CD4-positive, alpha-beta T cell (primary cell): ENCODE data around the gene AKAP7. TPM values are rescaled to one million over a fixed set of nuclear protein-coding genes. Genes with fewer than 3 reads are reported as not detected.

ENCODE experiments used
- ATAC-seq: fragments of 200-7000 bp; cut with Tn5 transposase; one replicate; pipeline ENCODE4 v1.10.0; 2022; ENCODE audit warnings: mild to moderate bottlenecking; ENCODE audit not compliant: poor library complexity
- CTCF ChIA-PET: fragments of 350-600 bp; sonication (Branson Sonifier 250); formaldehyde crosslinking; loops from one replicate; lab custom pipeline; 2021; ENCODE audit warnings: antibody characterized with exemption, inconsistent platforms; lab: Charles Lee
- POLR2A ChIA-PET: fragments of 350-600 bp; sonication (Branson Sonifier 250); formaldehyde crosslinking; loops from one replicate; lab custom pipeline; 2021; ENCODE audit warnings: antibody characterized with exemption, inconsistent platforms; lab: Charles Lee
- DNase-seq, 14 experiments: peaks; one replicate each; pipeline ENCODE4 v3.0.0-alpha.2; 2013 to 2020; ENCODE audit warnings: mixed read lengths in 2 of 14
- H3K27ac ChIP-seq, 2 donors: one replicate each; pipeline versions ENCODE4 v1.5.1 to v1.7.0; 2013; ENCODE audit warnings: low read length in 2 of 2, low read depth in 1 of 2, mild to moderate bottlenecking in 1 of 2
- H3K27me3 ChIP-seq, 2 experiments: 1 replicate in 1 of 2; 2 replicates in 1 of 2; pipeline versions ENCODE4 v1.6.1 to v1.7.0; 2013; ENCODE audit warnings: low read length in 2 of 2, control low read depth in 1 of 2, mild to moderate bottlenecking in 1 of 2, moderate library complexity in 1 of 2; ENCODE audit not compliant: insufficient read depth in 2 of 2, control insufficient read depth in 1 of 2
- H3K36me3 ChIP-seq: one replicate; pipeline ENCODE4 v1.6.1; 2013; ENCODE audit warnings: low read length, control low read depth; ENCODE audit not compliant: insufficient read depth
- H3K4me1 ChIP-seq: one replicate; pipeline ENCODE4 v1.6.1; 2013; ENCODE audit warnings: low read length, control low read depth; ENCODE audit not compliant: insufficient read depth
- H3K4me3 ChIP-seq: one replicate; pipeline ENCODE4 v1.5.1; 2013; ENCODE audit warnings: mild to moderate bottlenecking, low read length, moderate library complexity
- H3K9me3 ChIP-seq, 2 experiments: 1 replicate in 1 of 2; 2 replicates in 1 of 2; pipeline versions ENCODE4 v1.6.1 to v1.7.0; 2013; ENCODE audit warnings: low read length in 2 of 2, mild to moderate bottlenecking in 2 of 2, control low read depth in 1 of 2, moderate library complexity in 1 of 2; ENCODE audit not compliant: control insufficient read depth in 1 of 2, insufficient read depth in 1 of 2
- H3K27ac Mint-ChIP-seq: one replicate; pipeline ENCODE4 v1.8.0; 2020; ENCODE audit warnings: mixed read lengths
- H3K27me3 Mint-ChIP-seq: one replicate; pipeline ENCODE4 v1.8.0; 2021; ENCODE audit warnings: mixed read lengths
- H3K36me3 Mint-ChIP-seq: one replicate; pipeline ENCODE4 v1.8.0; 2021; ENCODE audit warnings: low read depth, mixed read lengths
- H3K4me1 Mint-ChIP-seq: one replicate; pipeline ENCODE4 v1.8.0; 2021; ENCODE audit warnings: low read depth, mixed read lengths
- H3K4me3 Mint-ChIP-seq: one replicate; pipeline ENCODE4 v1.8.0; 2020; ENCODE audit warnings: mild to moderate bottlenecking, mixed read lengths
- H3K9me3 Mint-ChIP-seq: one replicate; pipeline ENCODE4 v1.8.0; 2020; ENCODE audit warnings: mixed read lengths
- intact Hi-C, 2 experiments: fragments of 100-400 bp; cut with DNase I in 1 of 2; cut with micrococcal nuclease in 1 of 2; formaldehyde crosslinking; loops; one replicate each; pipeline versions ENCODE4 v1.15.1 to v1.9.0; 2023 to 2025; cut with DNase I, micrococcal nuclease
- total RNA-seq, 174 experiments: library from RNA in 2 of 174; stranded (reverse) in 2 of 174; gene quantifications; one replicate each; pipeline ENCODE4 v1.2.3 and lab custom pipeline; 2021 to 2026
- TF ChIP-seq, protein P1 (sequence below): fragments of 200-600 bp; IDR thresholded peaks from one replicate; pipeline ENCODE4 v1.8.0; 2022; ENCODE audit warnings: antibody characterized with exemption, mild to moderate bottlenecking

Gene AKAP7
- total RNA-seq, 2 experiments from 2014 or later, result 9.1 to 12.2 TPM

DNA sequence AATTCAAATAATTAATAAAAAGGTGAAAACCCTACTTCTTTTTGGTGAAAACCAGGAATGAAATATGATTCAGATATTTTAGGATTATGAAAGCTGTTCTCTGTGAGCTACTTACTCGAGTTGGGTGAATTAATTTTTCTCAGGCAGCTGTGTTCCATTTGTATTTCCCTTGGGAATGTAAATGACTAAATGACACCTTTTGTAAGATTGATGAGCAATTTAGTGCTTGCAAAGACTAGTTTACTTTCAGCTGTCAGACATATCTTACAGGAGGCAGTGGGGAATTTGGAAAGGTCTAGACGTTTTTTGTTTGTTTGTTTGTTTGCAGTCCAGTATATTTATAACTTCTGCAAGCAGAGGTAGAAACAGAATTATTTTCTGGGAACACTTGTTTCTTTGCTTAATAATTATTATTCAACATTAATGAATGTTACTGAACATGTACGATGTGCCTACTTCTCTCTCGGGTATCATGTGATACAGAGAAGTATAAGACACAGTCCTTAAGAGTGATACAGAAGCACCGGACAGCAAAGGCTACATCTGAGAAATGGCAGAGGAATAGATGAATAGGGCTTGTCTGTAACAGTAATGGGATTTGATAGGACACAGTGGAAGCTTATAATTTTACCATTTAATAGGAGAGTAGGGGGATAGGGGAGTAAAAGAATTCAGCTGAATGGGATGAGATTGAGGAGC, 91.3 kb downstream of the AKAP7 start:
- Histone ChIP-seq H3K4me3 (no peak overlapping the region), H3K27ac (no peak overlapping the region), H3K4me1 (peaks cover 3% of the 10 kb centered on the region), H3K36me3 (peaks cover 5% of the 10 kb centered on the region), H3K9me3 (no peaks in the 10 kb centered on the region), H3K27me3 (no peaks in the 10 kb centered on the region)
- TF ChIP-seq, protein P1, sequence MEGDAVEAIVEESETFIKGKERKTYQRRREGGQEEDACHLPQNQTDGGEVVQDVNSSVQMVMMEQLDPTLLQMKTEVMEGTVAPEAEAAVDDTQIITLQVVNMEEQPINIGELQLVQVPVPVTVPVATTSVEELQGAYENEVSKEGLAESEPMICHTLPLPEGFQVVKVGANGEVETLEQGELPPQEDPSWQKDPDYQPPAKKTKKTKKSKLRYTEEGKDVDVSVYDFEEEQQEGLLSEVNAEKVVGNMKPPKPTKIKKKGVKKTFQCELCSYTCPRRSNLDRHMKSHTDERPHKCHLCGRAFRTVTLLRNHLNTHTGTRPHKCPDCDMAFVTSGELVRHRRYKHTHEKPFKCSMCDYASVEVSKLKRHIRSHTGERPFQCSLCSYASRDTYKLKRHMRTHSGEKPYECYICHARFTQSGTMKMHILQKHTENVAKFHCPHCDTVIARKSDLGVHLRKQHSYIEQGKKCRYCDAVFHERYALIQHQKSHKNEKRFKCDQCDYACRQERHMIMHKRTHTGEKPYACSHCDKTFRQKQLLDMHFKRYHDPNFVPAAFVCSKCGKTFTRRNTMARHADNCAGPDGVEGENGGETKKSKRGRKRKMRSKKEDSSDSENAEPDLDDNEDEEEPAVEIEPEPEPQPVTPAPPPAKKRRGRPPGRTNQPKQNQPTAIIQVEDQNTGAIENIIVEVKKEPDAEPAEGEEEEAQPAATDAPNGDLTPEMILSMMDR, result no peak
- intact Hi-C loops, result no loop called here
- POLR2A ChIA-PET, result interaction anchor here (0.7 to 1.5 kb wide), 2 partner anchors 27 to 58 kb away, joined by 3 read pairs; no protein-coding TSS in a partner anchor
- Mint-ChIP-seq H3K27me3 (no peaks in the 10 kb centered on the region), H3K4me3 (no peak overlapping the region), H3K36me3 (peaks cover 57% of the 10 kb centered on the region), H3K4me1 (peaks cover 55% of the 10 kb centered on the region), H3K27ac (no peak overlapping the region), H3K9me3 (no peaks in the 10 kb centered on the region)
- DNase-seq, result no peak
- CTCF ChIA-PET, result no interaction called here
- no peak for ATAC-seq

DNA sequence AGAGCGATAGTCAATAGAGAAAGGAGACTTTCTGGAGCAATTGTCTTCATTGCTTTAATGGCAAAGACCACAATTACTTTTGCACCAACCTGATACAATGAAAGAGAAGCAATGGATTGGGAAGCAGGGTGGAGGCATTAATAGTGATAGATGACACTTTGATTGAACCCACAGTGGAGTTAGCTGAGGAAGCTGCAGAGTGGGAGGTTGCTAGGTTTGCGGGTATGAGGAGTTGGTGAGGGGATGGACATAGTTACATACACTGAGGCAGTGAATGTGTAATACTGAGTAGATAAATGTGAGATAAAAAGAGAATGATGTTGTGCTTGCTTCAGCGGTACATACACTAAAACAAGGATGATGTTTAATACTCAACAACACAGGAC, 91.9 kb downstream of the AKAP7 start:
- Histone ChIP-seq H3K27me3 (no peaks in the 10 kb centered on the region), H3K4me1 (peaks cover 3% of the 10 kb centered on the region), H3K4me3 (no peak overlapping the region), H3K27ac (no peak overlapping the region), H3K9me3 (no peaks in the 10 kb centered on the region), H3K36me3 (peaks cover 3% of the 10 kb centered on the region)
- H3K27me3 Mint-ChIP-seq, result no peaks in the 10 kb centered on the region
- H3K4me3 Mint-ChIP-seq, result no peak overlapping the region
- POLR2A ChIA-PET, result interaction anchor here (1.5 kb wide), 1 partner anchor 28 kb away, joined by 3 read pairs; no protein-coding TSS in a partner anchor
- H3K27ac Mint-ChIP-seq, result no peak overlapping the region
- peaks cover 51% of the 10 kb centered on the region for H3K4me1 Mint-ChIP-seq
- ATAC-seq (no peak), DNase-seq (no peak)
- peaks cover 52% of the 10 kb centered on the region for H3K36me3 Mint-ChIP-seq
- no peaks in the 10 kb centered on the region for H3K9me3 Mint-ChIP-seq
- intact Hi-C loops, result no loop called here
- CTCF ChIA-PET, result no interaction called here
- TF ChIP-seq, protein P1, result no peak

DNA sequence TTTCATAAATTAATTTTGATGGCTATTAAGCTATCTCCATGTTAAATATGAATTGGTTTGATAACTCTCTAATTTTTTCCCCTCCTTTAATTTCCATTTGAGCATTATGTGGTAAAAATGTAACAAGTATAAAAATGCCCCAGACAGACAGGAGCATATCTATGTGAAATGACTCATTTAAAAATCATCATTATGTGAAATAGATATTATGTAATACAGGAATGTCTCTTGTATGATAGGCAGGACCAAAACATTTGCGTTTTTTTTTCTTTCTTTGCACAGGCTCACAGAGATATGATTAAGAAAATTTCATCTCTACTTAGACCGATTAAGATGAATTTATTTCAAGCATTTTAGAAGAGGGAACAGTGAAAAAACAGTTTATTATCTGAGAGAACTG, 95.8 kb downstream of the AKAP7 start:
- Histone ChIP-seq H3K36me3 (no peaks in the 10 kb centered on the region), H3K9me3 (no peaks in the 10 kb centered on the region), H3K27me3 (no peaks in the 10 kb centered on the region), H3K4me3 (no peak overlapping the region), H3K27ac (no peak overlapping the region), H3K4me1 (no peaks in the 10 kb centered on the region)
- Mint-ChIP-seq H3K9me3 (peaks cover 3% of the 10 kb centered on the region), H3K27ac (no peak overlapping the region), H3K27me3 (no peaks in the 10 kb centered on the region), H3K4me1 (peaks cover 50% of the 10 kb centered on the region), H3K4me3 (no peak overlapping the region), H3K36me3 (peaks cover 43% of the 10 kb centered on the region)
- DNase-seq, result no peak
- no peak for ATAC-seq
- CTCF ChIA-PET, result interaction anchor here (2.1 kb wide), 1 partner anchor 31 kb away, joined by 4 read pairs; no protein-coding TSS in a partner anchor
- POLR2A ChIA-PET, result no interaction called here
- TF ChIP-seq, protein P1, result no peak
- intact Hi-C loops, result no loop called here
